Measurements from ENCODE around the gene EFS. TPM values are rescaled to one million over a fixed set of nuclear protein-coding genes. Genes with fewer than 3 reads are reported as not detected.

The EFS gene
- total RNA-seq, 2 donors from 2014 or later = 69.9 to 96.4 TPM

- Mint-ChIP-seq H3K36me3 (ENCODE audit: low read depth) (no peaks in the 10 kb centered on the region), H3K9me3 (no peaks in the 10 kb centered on the region)
- H3K27ac ChIP-seq (ENCODE audit: low read depth, low read length) = no peak overlapping the region
These were observed 46.9 kb upstream of the EFS start for GRCh38 chr14:23411563-23412525.

GRCh38 chr14:23409966-23410635, 45.1 kb upstream of the EFS start:
- H3K9me3 ChIP-seq (ENCODE audit: control insufficient read depth, low read length) = no peaks in the 10 kb centered on the region
- Mint-ChIP-seq H3K4me3 (no peak overlapping the region), H3K4me1 (no peaks in the 10 kb centered on the region), H3K36me3 (ENCODE audit: low read depth) (no peaks in the 10 kb centered on the region), H3K27me3 (ENCODE audit: insufficient read depth) (peaks cover 27% of the 10 kb centered on the region), H3K9me3 (no peaks in the 10 kb centered on the region), H3K27ac (no peak overlapping the region)
- no peak for DNase-seq
- no peak overlapping the region for H3K9ac ChIP-seq (ENCODE audit: extremely low read depth, low read length, poor library complexity, severe bottlenecking)
- no peak for TF ChIP-seq CTCF (conservative IDR thresholded peaks at IDR 0.05)
- no peak overlapping the region for H3K27ac ChIP-seq (ENCODE audit: low read depth, low read length)
- H3K4me1 ChIP-seq (ENCODE audit: control insufficient read depth, insufficient read depth, low read length) = no peaks in the 10 kb centered on the region
- no peaks in the 10 kb centered on the region for H3K36me3 ChIP-seq (ENCODE audit: control insufficient read depth, insufficient read depth, low read length)
- WGBS, 2 experiments (ENCODE audit: insufficient coverage in 1 of 2, insufficient read length in 1 of 2) = 93 to 94% methylated on average over 5 to 13 of the region's 14 CpGs
- peaks cover 8% of the 10 kb centered on the region for H3K27me3 ChIP-seq (ENCODE audit: control insufficient read depth, insufficient read depth, low read length, poor library complexity, severe bottlenecking)
- no peak overlapping the region for H3K4me3 ChIP-seq (ENCODE audit: low read length)

More at GRCh38 chr14:23411563-23412525, 46.9 kb upstream of the EFS start:
- peaks cover 25% of the 10 kb centered on the region for H3K27me3 Mint-ChIP-seq (ENCODE audit: insufficient read depth)
- DNase-seq = no peak
- H3K27me3 ChIP-seq (ENCODE audit: control insufficient read depth, insufficient read depth, low read length, poor library complexity, severe bottlenecking) = no peaks in the 10 kb centered on the region
- WGBS, 2 experiments (ENCODE audit: insufficient coverage in 1 of 2, insufficient read length in 1 of 2) = 91 to 98% methylated on average over 7 to 14 of the region's 14 CpGs
- no peaks in the 10 kb centered on the region for H3K4me1 Mint-ChIP-seq
- H3K9me3 ChIP-seq (ENCODE audit: control insufficient read depth, low read length) = no peaks in the 10 kb centered on the region
- H3K4me1 ChIP-seq (ENCODE audit: control insufficient read depth, insufficient read depth, low read length) = no peaks in the 10 kb centered on the region
- no peak overlapping the region for H3K9ac ChIP-seq (ENCODE audit: extremely low read depth, low read length, poor library complexity, severe bottlenecking)
- H3K36me3 ChIP-seq (ENCODE audit: control insufficient read depth, insufficient read depth, low read length) = no peaks in the 10 kb centered on the region
- no peak overlapping the region for H3K4me3 Mint-ChIP-seq
- H3K4me3 ChIP-seq (ENCODE audit: low read length) = no peak overlapping the region
- H3K27ac Mint-ChIP-seq = no peak overlapping the region
- TF ChIP-seq CTCF (conservative IDR thresholded peaks at IDR 0.05) = no peak

- Histone ChIP-seq H3K27ac (ENCODE audit: low read depth, low read length) (no peak overlapping the region), H3K4me1 (ENCODE audit: control insufficient read depth, insufficient read depth, low read length) (no peaks in the 10 kb centered on the region), H3K27me3 (ENCODE audit: control insufficient read depth, insufficient read depth, low read length, poor library complexity, severe bottlenecking) (peaks cover 8% of the 10 kb centered on the region), H3K4me3 (ENCODE audit: low read length) (no peak overlapping the region), H3K9ac (ENCODE audit: extremely low read depth, low read length, poor library complexity, severe bottlenecking) (no peak overlapping the region), H3K9me3 (ENCODE audit: control insufficient read depth, low read length) (no peaks in the 10 kb centered on the region), H3K36me3 (ENCODE audit: control insufficient read depth, insufficient read depth, low read length) (no peaks in the 10 kb centered on the region)
- Mint-ChIP-seq H3K27ac (no peak overlapping the region), H3K4me3 (no peak overlapping the region), H3K36me3 (ENCODE audit: low read depth) (no peaks in the 10 kb centered on the region), H3K27me3 (ENCODE audit: insufficient read depth) (peaks cover 28% of the 10 kb centered on the region), H3K4me1 (no peaks in the 10 kb centered on the region), H3K9me3 (no peaks in the 10 kb centered on the region)
- no peak for DNase-seq
- 74% methylated on average over 2 of the region's 2 CpGs; no CpG with 5 or more reads in 1 of the 2 experiments for WGBS, 2 experiments (ENCODE audit: insufficient coverage in 1 of 2, insufficient read length in 1 of 2)
- no peak for TF ChIP-seq CTCF (conservative IDR thresholded peaks at IDR 0.05)
These were observed 44.5 kb upstream of the EFS start for GRCh38 chr14:23409475-23409874.
